ACC112 (cell line): ENCODE data around the gene ADAMTS2.

Source experiments
- H2AFZ ChIP-seq: fragments of 200-600 bp; sonication (generic); one replicate; pipeline ENCODE4 v1.6.0; 2017; ENCODE audit warnings: antibody characterized with exemption, low read length; ENCODE audit not compliant: unreplicated experiment
- H3K27ac ChIP-seq: fragments of 200-600 bp; sonication (generic); 2 replicates; pipeline ENCODE4 v1.5.1; 2014; ENCODE audit warnings: low read depth, mild to moderate bottlenecking, antibody characterized with exemption, low read length, moderate library complexity
- H3K27me3 ChIP-seq: fragments of 200-600 bp; sonication (generic); 2 replicates; pipeline ENCODE4 v1.6.1; 2014; ENCODE audit warnings: mild to moderate bottlenecking, antibody characterized with exemption, low read length, moderate library complexity, mixed read lengths; ENCODE audit not compliant: insufficient read depth
- H3K36me3 ChIP-seq: fragments of 200-600 bp; sonication (generic); 2 replicates; pipeline ENCODE4 v1.6.1; 2016; ENCODE audit warnings: mild to moderate bottlenecking, antibody characterized with exemption, low read length, moderate library complexity, mixed read lengths; ENCODE audit not compliant: insufficient read depth
- H3K4me1 ChIP-seq: fragments of 200-600 bp; sonication (generic); one replicate; pipeline ENCODE4 v1.6.1; 2016; ENCODE audit warnings: low read length, mixed read lengths; ENCODE audit not compliant: insufficient read depth, unreplicated experiment, control insufficient read depth
- H3K4me3 ChIP-seq: fragments of 200-600 bp; sonication (generic); 2 replicates; pipeline ENCODE4 v1.5.1; 2014; ENCODE audit warnings: mild to moderate bottlenecking, low read depth, low read length
- H3K79me2 ChIP-seq: fragments of 200-600 bp; sonication (generic); one replicate; pipeline ENCODE4 v1.6.0; 2016; ENCODE audit warnings: low read length; ENCODE audit not compliant: control insufficient read depth, unreplicated experiment, insufficient read depth

ADAMTS2 gene

GRCh38 chr5:179161901-179162300 lies 183.4 kb downstream of the ADAMTS2 start:
- no peak overlapping the region for H3K4me3 ChIP-seq
- no peak overlapping the region for H3K27ac ChIP-seq
- H3K4me1 ChIP-seq = no peaks in the 10 kb centered on the region
- H3K36me3 ChIP-seq = peaks cover 23% of the 10 kb centered on the region; the same call in 1 of the 2 replicates
- H3K27me3 ChIP-seq = no peaks in the 10 kb centered on the region
- H2AFZ ChIP-seq = no peak overlapping the region
- no peaks in the 10 kb centered on the region for H3K79me2 ChIP-seq

- H3K79me2 ChIP-seq = no peaks in the 10 kb centered on the region
- H3K27ac ChIP-seq = no peak overlapping the region
- H3K4me3 ChIP-seq = no peak overlapping the region
- H3K27me3 ChIP-seq = no peaks in the 10 kb centered on the region
- H3K36me3 ChIP-seq = peaks cover 23% of the 10 kb centered on the region; the same call in 1 of the 2 replicates
- H3K4me1 ChIP-seq = no peaks in the 10 kb centered on the region
- no peak overlapping the region for H2AFZ ChIP-seq
These were observed 184.7 kb downstream of the ADAMTS2 start for GRCh38 chr5:179160584-179160983.

GRCh38 chr5:179158556-179158955 lies 186.7 kb downstream of the ADAMTS2 start:
- Histone ChIP-seq H3K36me3 (peaks cover 23% of the 10 kb centered on the region; the same call in 1 of the 2 replicates), H3K27me3 (no peaks in the 10 kb centered on the region), H2AFZ (no peak overlapping the region), H3K79me2 (no peaks in the 10 kb centered on the region), H3K27ac (no peak overlapping the region), H3K4me3 (no peak overlapping the region), H3K4me1 (no peaks in the 10 kb centered on the region)

GRCh38 chr5:179154991-179155955 lies 190.0 kb downstream of the ADAMTS2 start:
- no peak overlapping the region for H3K4me3 ChIP-seq
- H3K27me3 ChIP-seq = no peaks in the 10 kb centered on the region
- peaks cover 8% of the 10 kb centered on the region; the same call in 1 of the 2 replicates for H3K36me3 ChIP-seq
- H2AFZ ChIP-seq = no peak overlapping the region
- no peaks in the 10 kb centered on the region for H3K79me2 ChIP-seq
- H3K27ac ChIP-seq = no peak overlapping the region
- H3K4me1 ChIP-seq = no peaks in the 10 kb centered on the region

DNA sequence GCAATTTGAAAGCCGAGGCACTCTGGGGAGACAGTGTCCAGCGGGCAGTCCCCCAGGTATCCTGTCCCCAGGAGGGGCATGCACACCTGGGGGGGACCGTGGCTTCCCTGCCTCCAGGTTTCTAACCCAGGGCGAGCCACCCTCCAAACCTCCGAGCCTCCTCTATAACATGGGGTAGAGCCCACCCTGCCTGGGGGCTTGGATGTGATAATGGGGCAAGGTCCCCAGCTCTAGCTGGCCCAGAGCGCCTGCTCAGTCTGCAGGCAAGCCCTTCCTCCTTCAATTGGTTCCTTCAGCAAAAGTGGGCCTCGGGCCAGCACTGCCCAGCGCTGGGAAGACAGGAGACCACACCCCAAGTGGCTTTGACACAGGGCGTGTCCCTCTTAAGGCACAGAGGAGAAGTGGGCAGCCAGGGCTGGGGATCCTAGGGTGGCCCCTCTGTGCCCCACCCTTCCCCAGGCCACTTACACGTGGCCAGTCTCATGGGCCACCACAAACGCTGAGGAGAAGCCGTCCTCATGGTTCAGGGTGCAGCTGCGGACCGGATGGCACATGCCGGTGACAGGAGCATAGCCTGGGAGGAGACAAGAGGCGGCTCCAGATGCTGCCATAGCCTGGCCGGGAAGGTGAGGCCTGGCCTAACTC lies 190.8 kb downstream of the ADAMTS2 start:
- Histone ChIP-seq H3K27ac (no peak overlapping the region), H3K79me2 (no peaks in the 10 kb centered on the region), H3K36me3 (peaks cover 9% of the 10 kb centered on the region; the same call in 1 of the 2 replicates), H2AFZ (no peak overlapping the region), H3K27me3 (no peaks in the 10 kb centered on the region), H3K4me1 (no peaks in the 10 kb centered on the region), H3K4me3 (no peak overlapping the region)

DNA sequence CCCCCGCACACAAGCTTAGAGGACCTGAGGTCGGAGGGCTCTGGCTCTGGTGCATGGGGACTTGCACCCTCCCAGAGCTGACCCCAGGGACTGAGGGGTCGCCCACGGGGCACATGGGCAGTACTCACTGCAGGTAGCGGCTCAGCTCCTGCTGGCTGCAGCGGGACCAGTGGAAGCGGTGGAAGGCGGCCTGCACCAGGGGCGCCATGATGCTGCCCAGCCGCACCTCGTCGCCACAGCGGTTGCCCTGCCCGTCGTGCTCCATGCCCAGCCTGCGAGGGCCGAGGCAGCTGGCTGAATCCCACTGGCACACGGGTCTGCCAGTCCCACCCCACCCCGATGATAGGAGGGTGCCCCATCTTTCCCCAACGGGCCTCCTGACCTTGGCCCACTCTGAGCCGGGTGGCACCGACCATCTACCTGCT lies 191.3 kb downstream of the ADAMTS2 start:
- H2AFZ ChIP-seq = no peak overlapping the region
- no peaks in the 10 kb centered on the region for H3K4me1 ChIP-seq
- no peaks in the 10 kb centered on the region for H3K27me3 ChIP-seq
- peaks cover 9% of the 10 kb centered on the region; the same call in 1 of the 2 replicates for H3K36me3 ChIP-seq
- H3K79me2 ChIP-seq = no peaks in the 10 kb centered on the region
- H3K27ac ChIP-seq = no peak overlapping the region
- no peak overlapping the region for H3K4me3 ChIP-seq

GRCh38 chr5:179153341-179153901 lies 191.8 kb downstream of the ADAMTS2 start:
- Histone ChIP-seq H3K27ac (no peak overlapping the region), H2AFZ (no peak overlapping the region), H3K36me3 (peaks cover 4% of the 10 kb centered on the region; the same call in 1 of the 2 replicates), H3K4me3 (no peak overlapping the region), H3K4me1 (no peaks in the 10 kb centered on the region), H3K27me3 (no peaks in the 10 kb centered on the region), H3K79me2 (no peaks in the 10 kb centered on the region)

- Histone ChIP-seq H3K27ac (no peak overlapping the region), H3K4me3 (no peak overlapping the region), H3K27me3 (no peaks in the 10 kb centered on the region), H3K4me1 (no peaks in the 10 kb centered on the region), H3K36me3 (peaks cover 4% of the 10 kb centered on the region; the same call in 1 of the 2 replicates), H3K79me2 (no peaks in the 10 kb centered on the region), H2AFZ (no peak overlapping the region)
These were observed 192.3 kb downstream of the ADAMTS2 start for GRCh38 chr5:179152941-179153340.

GRCh38 chr5:179152144-179152895 lies 192.9 kb downstream of the ADAMTS2 start:
- Histone ChIP-seq H3K4me1 (no peaks in the 10 kb centered on the region), H3K4me3 (no peak overlapping the region), H3K27ac (no peak overlapping the region), H3K27me3 (no peaks in the 10 kb centered on the region), H2AFZ (no peak overlapping the region), H3K79me2 (no peaks in the 10 kb centered on the region), H3K36me3 (peaks cover 4% of the 10 kb centered on the region; the same call in 1 of the 2 replicates)
